H1 (cell line): ENCODE data around the gene ZNF24. TPM values are rescaled to one million over a fixed set of nuclear protein-coding genes. Genes with fewer than 3 reads are reported as not detected.

Source experiments
- BRCA1 ChIP-seq: IDR thresholded peaks from 2 replicates; pipeline ENCODE4 v1.6.1; 2012; ENCODE audit warnings: low read depth, low read length, improper control_type of control experiment
- CHD2 ChIP-seq: IDR thresholded peaks from 2 replicates; pipeline ENCODE4 v1.6.1; 2012; ENCODE audit warnings: low read length, improper control_type of control experiment
- SP1 ChIP-seq: IDR thresholded peaks from 2 replicates; pipeline ENCODE4 v1.6.1; 2011; ENCODE audit warnings: low read depth, low read length
- polyA plus RNA-seq, 7 experiments: library from polyadenylated mRNA; depleted of rRNA in 3 of 7; stranded (reverse) in 5 of 7; unstranded in 2 of 7; fragments of >200 nt in 5 of 7; fragments of 200-250 nt in 2 of 7; gene quantifications; 1 replicate in 5 of 7; 2 replicates in 1 of 7; 4 replicates in 1 of 7; pipeline versions ENCODE4 v1.2.1 to v1.2.3, GENCODE V29; 2011 to 2013; ENCODE audit warnings: missing spikeins in 2 of 7, mixed read lengths in 2 of 7
- total RNA-seq: library from RNA; stranded (reverse); fragmentation: NEBNext Ultra II Directional; extraction: Animal tissue kit (Norgen Biotek cat#: 25700); gene quantifications from 2 replicates; pipeline ENCODE4 v1.2.1, GENCODE V29; 2021
- TF ChIP-seq, protein P1 (sequence below): IDR thresholded peaks from 2 replicates; pipeline ENCODE4 v1.6.1; 2012; ENCODE audit warnings: inconsistent platforms

ZNF24 gene
- total and polyA plus RNA-seq, 2 of the 8 experiments (the other 6 are each of a cell fraction or from before 2014, with no cell fraction given): 12.5 to 56.9 TPM

GRCh38 chr18:35369126-35369525 is 24.9 kb upstream of the ZNF24 start (continued):
- TF ChIP-seq CHD2 (no peak), SP1 (no peak), BRCA1 (no peak)
- TF ChIP-seq, protein P1, sequence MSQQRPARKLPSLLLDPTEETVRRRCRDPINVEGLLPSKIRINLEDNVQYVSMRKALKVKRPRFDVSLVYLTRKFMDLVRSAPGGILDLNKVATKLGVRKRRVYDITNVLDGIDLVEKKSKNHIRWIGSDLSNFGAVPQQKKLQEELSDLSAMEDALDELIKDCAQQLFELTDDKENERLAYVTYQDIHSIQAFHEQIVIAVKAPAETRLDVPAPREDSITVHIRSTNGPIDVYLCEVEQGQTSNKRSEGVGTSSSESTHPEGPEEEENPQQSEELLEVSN: no peak
